Panc1 (cell line): ENCODE data around the gene NEURL1B.

Source experiments
- POLR2AphosphoS5 ChIP-seq: IDR thresholded peaks from 2 replicates; pipeline ENCODE4 v1.6.1; 2012; ENCODE audit warnings: mild to moderate bottlenecking, low read depth, low read length, moderate library complexity
- REST ChIP-seq, 2 experiments: IDR thresholded peaks; 2 replicates each; pipeline ENCODE4 v1.6.1; 2011 to 2012; ENCODE audit warnings: low read depth in 2 of 2, control low read depth in 1 of 2, low read length in 1 of 2, mild to moderate bottlenecking in 1 of 2, moderate library complexity in 1 of 2; ENCODE audit not compliant: insufficient read depth in 1 of 2
- SIN3A ChIP-seq: IDR thresholded peaks from 2 replicates; pipeline ENCODE4 v1.6.1; 2012; ENCODE audit warnings: low read depth, mild to moderate bottlenecking, low read length, moderate library complexity, borderline replicate concordance; ENCODE audit not compliant: insufficient read depth
- TF ChIP-seq, protein P1 (sequence below): fragments of 450-650 bp; IDR thresholded peaks from 2 replicates; pipeline ENCODE4 v1.5.1; 2017; ENCODE audit warnings: mild to moderate bottlenecking

- TF ChIP-seq POLR2AphosphoS5 = no peak
- TF ChIP-seq, protein P1, sequence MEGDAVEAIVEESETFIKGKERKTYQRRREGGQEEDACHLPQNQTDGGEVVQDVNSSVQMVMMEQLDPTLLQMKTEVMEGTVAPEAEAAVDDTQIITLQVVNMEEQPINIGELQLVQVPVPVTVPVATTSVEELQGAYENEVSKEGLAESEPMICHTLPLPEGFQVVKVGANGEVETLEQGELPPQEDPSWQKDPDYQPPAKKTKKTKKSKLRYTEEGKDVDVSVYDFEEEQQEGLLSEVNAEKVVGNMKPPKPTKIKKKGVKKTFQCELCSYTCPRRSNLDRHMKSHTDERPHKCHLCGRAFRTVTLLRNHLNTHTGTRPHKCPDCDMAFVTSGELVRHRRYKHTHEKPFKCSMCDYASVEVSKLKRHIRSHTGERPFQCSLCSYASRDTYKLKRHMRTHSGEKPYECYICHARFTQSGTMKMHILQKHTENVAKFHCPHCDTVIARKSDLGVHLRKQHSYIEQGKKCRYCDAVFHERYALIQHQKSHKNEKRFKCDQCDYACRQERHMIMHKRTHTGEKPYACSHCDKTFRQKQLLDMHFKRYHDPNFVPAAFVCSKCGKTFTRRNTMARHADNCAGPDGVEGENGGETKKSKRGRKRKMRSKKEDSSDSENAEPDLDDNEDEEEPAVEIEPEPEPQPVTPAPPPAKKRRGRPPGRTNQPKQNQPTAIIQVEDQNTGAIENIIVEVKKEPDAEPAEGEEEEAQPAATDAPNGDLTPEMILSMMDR = no peak
- no peak for TF ChIP-seq REST (IDR thresholded peaks at IDR 0.05; ENCODE audit: insufficient read depth in 1 of 2, low read depth in 2 of 2, low read length in 1 of 2)
- no peak for TF ChIP-seq SIN3A
Observed at GRCh38 chr5:172676914-172677475, 35.9 kb downstream of the NEURL1B start.
